ENCODE measurements around the gene STYXL1. TPM values are rescaled to one million over a fixed set of nuclear protein-coding genes. Genes with fewer than 3 reads are reported as not detected.

Gene STYXL1
- total and polyA plus RNA-seq, 7 donors, result 9.4 to 81.4 (median 30.7) TPM

GRCh38 chr7:76072243-76073148, 24.7 kb upstream of the STYXL1 start:
- Histone ChIP-seq H3K36me3 (no peaks in the 10 kb centered on the region), H3K27ac (peak overlapping the region; percentile 84 to 90 (median 88)), H3K4me1 (peaks cover 0 to 33% (median 31%) of the 10 kb centered on the region in 4 donors), H3K9me3 (no peaks in the 10 kb centered on the region), H3K4me3 (no peak overlapping the region), H3K27me3 (no peaks in the 10 kb centered on the region)
- 96% methylated on average over 47 of the region's 47 CpGs for WGBS, 2 donors
- intact Hi-C loops (cut with DNase I), result loop anchor here (10.0 kb wide), 1 partner anchor 242 kb away; no protein-coding TSS in a partner anchor
- TF ChIP-seq POLR2AphosphoS5 (IDR thresholded peaks at IDR 0.05) (no peak), CTCF (IDR thresholded peaks at IDR 0.05) (no peak), EP300 (IDR thresholded peaks at IDR 0.05) (no peak), POLR2A (IDR thresholded peaks at IDR 0.05) (no peak)
- no peak for DNase-seq

GRCh38 chr7:76071316-76072242, 23.8 kb upstream of the STYXL1 start:
- intact Hi-C loops (cut with DNase I), result loop anchor here (10.0 kb wide), 1 partner anchor 243 kb away; no protein-coding TSS in a partner anchor
- no peaks in the 10 kb centered on the region for H3K9me3 ChIP-seq
- peak overlapping the region; percentile 84 to 90 (median 88) for H3K27ac ChIP-seq
- TF ChIP-seq POLR2AphosphoS5 (IDR thresholded peaks at IDR 0.05), result peak; percentile 26 to 73 (median 67)
- no peak for TF ChIP-seq POLR2A (IDR thresholded peaks at IDR 0.05)
- TF ChIP-seq EP300 (IDR thresholded peaks at IDR 0.05), result peak in 1 of 4 donors; percentile 50
- 89 to 92% methylated on average over 47 of the region's 47 CpGs for WGBS, 2 donors
- peak; percentile 92 for DNase-seq
- no peak overlapping the region for H3K4me3 ChIP-seq
- H3K27me3 ChIP-seq, result no peaks in the 10 kb centered on the region
- H3K4me1 ChIP-seq, result peaks cover 0 to 33% (median 31%) of the 10 kb centered on the region in 4 donors
- peaks cover 0 to 8% (median 5%) of the 10 kb centered on the region in 4 donors for H3K36me3 ChIP-seq

GRCh38 chr7:76069238-76069638, 21.4 kb upstream of the STYXL1 start:
- Histone ChIP-seq H3K9me3 (no peaks in the 10 kb centered on the region), H3K4me3 (no peak overlapping the region), H3K27ac (peak overlapping the region; percentile 53 to 90 (median 88)), H3K27me3 (no peaks in the 10 kb centered on the region), H3K4me1 (peaks cover 0 to 33% (median 31%) of the 10 kb centered on the region in 4 donors), H3K36me3 (peaks cover 16 to 32% (median 28%) of the 10 kb centered on the region in 4 donors)
- intact Hi-C loops (cut with DNase I), result no loop called here
- 14 to 45% methylated on average over 8 of the region's 8 CpGs for WGBS, 2 donors
- TF ChIP-seq POLR2AphosphoS5 (IDR thresholded peaks at IDR 0.05) (peak; percentile 17 to 71 (median 66)), EP300 (IDR thresholded peaks at IDR 0.05) (peak; percentile 52 to 90 (median 66)), POLR2A (IDR thresholded peaks at IDR 0.05) (no peak), CTCF (IDR thresholded peaks at IDR 0.05) (peak in 3 of 4 experiments; percentile 12 to 40 (median 27))
- DNase-seq, result peak; percentile 92

- TF ChIP-seq EP300 (IDR thresholded peaks at IDR 0.05) (no peak), CTCF (IDR thresholded peaks at IDR 0.05) (no peak), POLR2A (IDR thresholded peaks at IDR 0.05) (no peak), POLR2AphosphoS5 (IDR thresholded peaks at IDR 0.05) (no peak)
- Histone ChIP-seq H3K36me3 (peaks cover 23 to 55% (median 49%) of the 10 kb centered on the region in 4 donors), H3K4me1 (peaks cover 0 to 31% (median 29%) of the 10 kb centered on the region in 4 donors), H3K27me3 (no peaks in the 10 kb centered on the region), H3K4me3 (no peak overlapping the region), H3K9me3 (no peaks in the 10 kb centered on the region), H3K27ac (no peak overlapping the region)
- no peak for DNase-seq
- intact Hi-C loops (cut with DNase I), result no loop called here
- 84 to 90% methylated on average over 14 of the region's 14 CpGs for WGBS, 2 donors
Observed at GRCh38 chr7:76066716-76067503, 19.1 kb upstream of the STYXL1 start.

All from sigmoid colon (tissue), 7 donors.